ENCODE measurements around the gene SAMD4B.
"Not testable (repeated sequence)": the region's sequence is repeated elsewhere in the genome, so short reads cannot be mapped to it uniquely, and the experiment has no call there.

The SAMD4B gene

GRCh38 chr19:39363901-39364457 lies 21.8 kb downstream of the SAMD4B start:
- peak in 54 of 56 donors; percentile 10 to 96 (median 78) for DNase-seq

DNA sequence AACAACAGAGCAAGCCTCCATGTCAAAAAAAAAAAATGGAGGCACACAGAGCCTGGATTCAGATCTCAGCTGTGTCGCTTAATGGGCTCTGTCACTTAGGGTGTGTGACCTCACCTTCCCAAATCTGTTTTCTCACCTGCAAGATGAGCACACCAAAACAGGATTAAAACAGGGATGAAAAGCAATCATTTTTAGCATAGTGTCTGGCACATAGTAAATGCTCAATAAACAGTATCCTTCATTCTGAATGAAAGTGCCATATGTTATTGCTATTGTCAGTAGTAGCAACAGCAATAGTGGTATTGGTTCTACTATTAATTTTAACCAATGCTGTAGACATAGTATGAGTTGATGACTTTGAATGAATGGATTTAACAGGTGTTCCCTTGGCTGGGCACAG lies 23.3 kb downstream of the SAMD4B start:
- DNase-seq: no peak

DNA sequence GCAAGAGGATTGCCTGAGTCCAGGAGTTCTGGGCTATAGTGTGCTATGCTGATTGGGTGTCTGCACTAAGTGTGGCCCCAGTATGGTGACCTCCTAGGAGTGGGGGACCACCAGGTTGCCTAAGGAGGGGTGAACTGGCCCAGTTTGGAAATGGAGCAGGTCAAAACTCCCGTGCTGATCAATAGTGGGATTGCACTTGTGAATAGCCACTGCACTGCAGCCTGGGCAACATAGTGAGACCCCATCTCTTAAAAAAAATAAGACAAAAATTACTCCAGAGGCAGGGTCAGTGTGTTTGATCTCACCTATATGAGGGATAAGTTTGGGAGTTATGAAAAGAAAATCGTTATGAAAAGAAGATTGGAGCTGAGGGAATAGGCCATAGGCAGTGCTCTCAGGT lies 27.0 kb downstream of the SAMD4B start:
- DNase-seq: no peak

GRCh38 chr19:39370735-39371134 lies 28.5 kb downstream of the SAMD4B start:
- no peak for DNase-seq

- DNase-seq: peak in 45 of 56 donors; percentile 4 to 78 (median 42)
These were observed 30.0 kb downstream of the SAMD4B start for GRCh38 chr19:39372047-39372802.

GRCh38 chr19:39372941-39373340 lies 30.7 kb downstream of the SAMD4B start:
- peak in 9 of 56 donors; percentile 7 to 56 (median 17) for DNase-seq

DNA sequence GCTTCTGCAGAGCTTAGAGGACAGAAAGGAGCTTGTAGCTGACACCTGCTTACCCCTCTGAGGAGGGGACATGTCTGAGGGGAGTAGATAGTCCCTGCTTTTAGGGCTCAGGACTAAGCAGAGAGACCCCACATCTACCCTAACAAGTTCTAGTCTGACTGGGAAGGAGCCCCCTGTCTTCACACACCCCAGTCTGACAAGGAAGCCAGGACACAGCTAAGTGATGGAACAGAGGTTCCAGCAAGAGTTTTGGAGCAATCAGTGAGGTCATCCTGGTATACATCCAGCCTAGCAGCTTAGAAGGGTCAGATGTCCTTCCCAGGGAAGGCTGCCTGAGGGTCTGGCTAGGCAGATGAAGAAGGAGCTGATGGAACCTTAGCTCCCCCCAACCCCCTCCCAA lies 33.7 kb downstream of the SAMD4B start:
- no peak for DNase-seq

DNA sequence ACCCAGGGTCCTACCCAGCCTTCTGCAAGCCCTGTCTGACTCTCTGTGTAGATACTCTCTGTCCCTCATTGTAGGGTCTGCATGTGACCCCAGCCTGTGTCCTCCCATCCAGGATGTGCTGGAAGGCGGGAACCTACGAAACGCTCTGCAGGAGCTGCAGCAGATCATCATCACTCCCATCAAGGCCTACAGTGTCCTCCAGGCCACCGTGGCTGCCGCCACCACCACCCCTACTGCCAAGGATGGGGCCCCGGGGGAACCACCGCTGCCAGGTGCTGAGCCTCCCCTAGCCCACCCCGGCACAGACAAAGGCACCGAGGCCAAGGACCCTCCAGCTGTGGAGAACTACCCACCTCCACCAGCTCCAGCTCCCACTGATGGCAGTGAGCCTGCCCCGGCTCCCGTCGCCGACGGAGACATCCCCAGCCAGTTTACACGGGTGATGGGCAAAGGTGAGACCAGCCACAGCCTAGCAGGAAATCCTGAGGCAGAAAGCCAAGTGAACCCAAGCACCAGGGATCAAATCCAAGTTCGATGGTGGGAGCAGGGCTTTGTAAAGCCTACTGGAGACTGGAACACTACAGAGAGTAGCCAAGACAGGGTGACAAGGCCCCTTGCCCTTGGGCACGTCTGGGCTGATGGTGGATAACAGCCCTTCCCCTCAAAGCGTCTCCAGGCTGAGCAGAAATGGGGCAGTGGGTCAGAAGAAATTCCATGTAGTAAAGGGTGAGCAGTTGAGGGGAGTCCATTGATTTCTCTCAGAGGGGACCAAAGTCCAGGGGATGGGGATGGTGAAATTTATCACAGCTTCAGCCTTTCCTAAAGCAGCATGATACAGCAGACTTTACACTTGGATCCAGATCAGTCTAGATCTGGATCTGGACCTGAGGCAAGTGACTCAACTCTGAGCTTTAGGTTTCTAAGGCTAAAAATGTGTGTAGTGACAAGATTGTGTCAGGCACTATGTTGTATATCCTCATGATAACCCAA lies 35.4 kb downstream of the SAMD4B start:
- DNase-seq: no peak

GRCh38 chr19:39379366-39379765 lies 37.1 kb downstream of the SAMD4B start:
- DNase-seq: not testable (repeated sequence)

DNA sequence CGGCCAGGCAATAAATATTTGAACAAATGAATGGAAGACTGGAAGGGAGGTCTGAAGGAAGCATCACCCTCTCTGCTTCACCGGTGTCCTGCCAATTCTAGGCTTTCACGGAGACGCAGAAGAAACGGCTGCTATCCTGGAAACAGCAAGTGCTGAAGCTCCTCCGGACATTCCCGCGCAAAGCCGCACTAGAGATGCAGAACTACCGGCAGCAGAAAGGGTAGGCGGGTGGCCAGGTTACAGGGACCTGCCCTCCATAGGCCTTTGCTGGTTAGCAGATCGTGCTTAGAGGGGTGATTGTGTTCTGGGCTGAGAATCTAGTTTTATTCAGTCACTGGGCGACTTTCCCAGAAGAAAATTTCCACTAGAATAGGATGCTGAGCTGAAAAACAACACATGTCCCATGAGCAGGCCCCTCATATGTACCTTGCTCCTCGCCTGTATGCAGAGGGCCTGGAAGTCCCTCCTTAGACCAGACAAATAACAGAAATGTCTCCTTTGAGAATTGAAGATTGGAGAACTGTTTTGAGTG lies 37.7 kb downstream of the SAMD4B start:
- DNase-seq: peak in 6 of 56 donors; percentile 4 to 53 (median 18)

GRCh38 chr19:39380521-39381502 lies 38.6 kb downstream of the SAMD4B start:
- no peak for DNase-seq

- DNase-seq: no peak
These were observed 39.8 kb downstream of the SAMD4B start for GRCh38 chr19:39381910-39382611.

DNA sequence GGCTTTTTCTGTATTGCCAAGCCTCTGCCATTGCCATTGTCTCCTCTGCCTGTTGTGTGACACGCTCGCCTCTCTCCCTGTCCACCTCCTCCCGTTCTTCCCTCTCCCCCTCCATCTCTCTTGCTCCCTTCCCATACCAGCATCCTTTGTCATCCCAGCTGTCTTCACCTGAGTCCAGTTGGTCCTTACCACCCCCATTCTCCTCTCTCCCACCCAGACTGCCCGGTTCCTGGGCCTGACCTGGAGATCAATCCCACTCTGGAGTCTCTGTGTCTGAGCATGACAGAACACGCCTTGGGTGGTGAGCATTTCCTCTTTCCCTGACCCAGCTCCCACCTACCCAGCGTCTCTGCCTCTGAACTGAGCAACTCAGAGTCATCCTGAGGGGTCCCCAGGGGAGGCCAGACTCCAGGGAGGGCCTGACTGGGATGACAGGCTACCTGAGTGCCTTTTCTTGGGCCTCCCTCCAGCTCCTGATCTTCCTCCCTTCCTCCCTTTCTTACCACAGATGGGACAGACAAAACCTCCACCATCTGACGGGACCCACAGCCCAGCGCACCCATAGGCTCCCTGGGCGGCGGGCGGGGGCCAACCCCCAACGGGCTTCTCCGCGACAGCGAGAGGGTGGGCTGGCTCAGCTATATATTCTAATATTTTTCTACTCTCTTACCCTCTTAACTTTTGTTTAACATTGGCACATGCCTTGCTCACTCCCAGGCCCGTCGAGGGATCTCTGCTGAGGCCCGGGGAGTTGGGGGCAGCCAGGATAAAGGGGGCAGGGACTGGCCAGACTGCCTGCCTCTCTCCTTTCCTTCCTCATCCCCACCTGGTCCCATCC lies 41.0 kb downstream of the SAMD4B start:
- no peak for DNase-seq

DNA sequence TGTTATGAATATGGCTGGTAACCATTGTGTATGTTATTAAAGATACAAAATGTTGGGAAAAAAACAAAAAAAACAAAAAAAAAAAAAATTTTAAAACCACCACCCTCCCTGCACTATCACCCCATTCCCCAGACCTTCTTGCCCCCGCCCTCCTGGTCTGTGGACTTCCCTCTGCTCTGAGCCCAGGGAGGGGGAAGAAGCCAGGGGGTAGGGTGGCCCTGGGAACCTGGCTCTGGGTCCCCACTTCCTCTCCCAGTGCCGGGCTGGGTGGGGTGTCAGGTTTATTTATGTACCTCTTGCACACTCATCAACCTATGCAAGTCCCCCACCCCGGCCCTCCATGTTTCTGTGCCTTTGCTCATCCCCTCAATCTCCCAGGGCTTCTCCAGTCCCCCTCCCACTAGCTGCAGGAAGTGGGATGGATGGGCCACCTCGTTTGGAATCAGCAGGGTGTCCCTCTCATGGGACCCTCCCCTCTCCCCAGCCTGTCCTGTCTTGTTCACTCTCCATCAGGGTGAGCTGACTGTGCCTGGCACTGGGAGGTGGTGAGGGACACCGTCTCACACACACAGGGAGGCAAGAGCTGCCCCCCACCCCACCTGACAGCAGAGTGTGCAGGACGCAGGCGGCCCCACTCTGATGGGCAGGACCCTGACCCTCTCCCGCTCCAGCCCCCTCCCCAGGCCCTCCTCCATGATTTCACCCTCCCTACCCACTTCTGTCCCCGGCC lies 42.8 kb downstream of the SAMD4B start:
- no peak for DNase-seq

DNA sequence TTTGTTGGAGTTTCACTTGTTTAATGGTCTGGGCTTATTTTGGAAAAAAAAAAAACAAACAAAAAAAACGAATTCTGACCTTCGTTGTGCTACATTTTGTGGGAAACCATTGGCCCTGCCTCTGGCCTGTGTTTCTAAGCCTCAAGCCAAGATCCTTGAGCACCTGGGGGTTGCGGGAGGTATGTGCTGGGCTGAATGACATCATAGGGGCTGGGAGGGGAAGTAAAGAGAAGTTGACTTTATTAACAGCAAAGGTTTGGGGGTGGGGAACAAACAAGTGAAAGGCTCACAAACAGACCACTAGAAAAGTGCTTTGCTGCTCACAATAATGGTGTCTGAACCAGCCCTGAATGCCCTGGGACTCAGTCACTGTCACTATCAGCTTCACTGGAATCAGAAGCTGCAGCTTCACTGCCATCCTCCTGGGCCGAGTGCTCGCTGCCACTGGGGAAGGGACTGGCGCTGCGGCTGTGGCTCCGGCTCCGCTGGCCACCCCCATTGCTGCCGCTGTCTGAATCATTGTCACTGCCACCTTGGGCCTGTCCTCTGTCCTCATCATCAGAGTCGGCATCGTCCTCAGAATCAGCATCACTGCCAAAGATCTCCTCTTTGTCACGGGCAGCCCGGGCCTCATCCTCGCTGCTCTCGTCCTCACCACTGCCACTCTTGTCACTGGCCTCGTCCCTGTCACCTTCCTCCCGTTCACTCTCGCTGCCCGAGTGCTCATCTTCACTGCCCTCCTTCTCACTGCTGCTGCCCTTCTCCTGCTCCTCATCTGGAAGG lies 43.6 kb downstream of the SAMD4B start:
- DNase-seq: no peak

DNA sequence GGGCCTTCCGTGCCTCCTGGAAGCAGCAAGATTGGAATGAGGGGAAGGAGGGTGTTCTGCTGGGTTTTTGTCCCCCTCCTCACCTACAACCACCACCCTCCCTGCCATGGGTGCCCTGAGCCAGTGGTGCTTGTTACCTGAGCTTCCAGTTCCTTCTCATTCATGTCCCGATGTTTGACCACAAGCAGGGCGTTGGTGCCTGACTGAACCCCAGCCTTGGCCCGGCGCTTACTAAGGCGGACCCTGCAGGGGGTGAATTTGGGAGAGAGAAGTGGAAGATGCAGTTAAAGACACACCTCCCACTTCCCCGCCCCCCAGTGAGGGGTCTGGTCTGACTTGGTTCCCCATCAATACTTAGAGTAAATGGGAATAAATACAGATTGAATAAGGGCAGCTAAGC lies 44.3 kb downstream of the SAMD4B start:
- DNase-seq: no peak

- no peak for DNase-seq
These were observed 46.4 kb downstream of the SAMD4B start for GRCh38 chr19:39388657-39389056.
